ENCODE data around the gene MACO1.
A peak's percentile ranks its signal among the peaks of the same experiment; 100 is the strongest.

MACO1 gene

GRCh38 chr1:25425098-25426085 is 5.3 kb upstream of the MACO1 start:
- H3K4me3 ChIP-seq (ENCODE audit: low read depth, low read length): no peak overlapping the region
- no peaks in the 10 kb centered on the region for H3K36me3 ChIP-seq
- H3K4me1 ChIP-seq: no peaks in the 10 kb centered on the region
- no peak for TF ChIP-seq CTCF (IDR thresholded peaks at IDR 0.05; ENCODE audit: low read depth, low read length)
- H3K9me3 ChIP-seq: no peaks in the 10 kb centered on the region
- no peak for DNase-seq
- no peaks in the 10 kb centered on the region for H3K27me3 ChIP-seq

- no peaks in the 10 kb centered on the region for H3K4me1 ChIP-seq
- no peak overlapping the region for H3K4me3 ChIP-seq (ENCODE audit: low read depth, low read length)
- no peak for DNase-seq
- TF ChIP-seq CTCF (IDR thresholded peaks at IDR 0.05; ENCODE audit: low read depth, low read length): no peak
- H3K9me3 ChIP-seq: no peaks in the 10 kb centered on the region
- H3K36me3 ChIP-seq: no peaks in the 10 kb centered on the region
- no peaks in the 10 kb centered on the region for H3K27me3 ChIP-seq
Measured at GRCh38 chr1:25427696-25428095, 3.0 kb upstream of the MACO1 start.

- no peak for DNase-seq
- no peak for TF ChIP-seq CTCF (IDR thresholded peaks at IDR 0.05; ENCODE audit: low read depth, low read length)
Measured at GRCh38 chr1:25428475-25429166, 2.1 kb upstream of the MACO1 start.

GRCh38 chr1:25430967-25431881 is 527 bp downstream of the MACO1 start:
- peak; percentile 25 for DNase-seq

More at GRCh38 chr1:25428475-25429166, 2.1 kb upstream of the MACO1 start:
- H3K4me1 ChIP-seq: no peaks in the 10 kb centered on the region
- no peaks in the 10 kb centered on the region for H3K36me3 ChIP-seq
- no peaks in the 10 kb centered on the region for H3K9me3 ChIP-seq
- no peaks in the 10 kb centered on the region for H3K27me3 ChIP-seq
- H3K4me3 ChIP-seq (ENCODE audit: low read depth, low read length): no peak overlapping the region

More at GRCh38 chr1:25430967-25431881, 527 bp downstream of the MACO1 start:
- Histone ChIP-seq H3K4me1 (no peaks in the 10 kb centered on the region; the same call in 1 of the 2 replicates), H3K36me3 (no peaks in the 10 kb centered on the region), H3K9me3 (no peaks in the 10 kb centered on the region), H3K4me3 (ENCODE audit: low read depth, low read length) (peak overlapping the region; percentile 70), H3K27me3 (no peaks in the 10 kb centered on the region)
- TF ChIP-seq CTCF (IDR thresholded peaks at IDR 0.05; ENCODE audit: low read depth, low read length): no peak

All from BE2C (cell line).